Ectodermal cell (in vitro differentiated cells): Measurements from ENCODE around the gene UGT1A9.
"Not testable (repeated sequence)": the region's sequence is repeated elsewhere in the genome, so short reads cannot be mapped to it uniquely, and the experiment has no call there.

Experiments
- H3K27ac ChIP-seq: 2 replicates; pipeline ENCODE4 v1.7.0; 2013; ENCODE audit warnings: mild to moderate bottlenecking, low read depth, low read length; ENCODE audit not compliant: insufficient read depth, poor library complexity, severe bottlenecking
- H3K27me3 ChIP-seq: 2 replicates; pipeline ENCODE4 v1.7.0; 2013; ENCODE audit warnings: mild to moderate bottlenecking, low read length; ENCODE audit not compliant: insufficient read depth, control insufficient read depth, poor library complexity, severe bottlenecking
- H3K36me3 ChIP-seq: one replicate; pipeline ENCODE4 v1.7.0; 2013; ENCODE audit warnings: low read length; ENCODE audit not compliant: control insufficient read depth, insufficient read depth
- H3K4me1 ChIP-seq: one replicate; pipeline ENCODE4 v1.7.0; 2013; ENCODE audit warnings: low read length; ENCODE audit not compliant: control insufficient read depth, insufficient read depth
- H3K4me3 ChIP-seq: 2 replicates; pipeline ENCODE4 v1.7.0; 2013; ENCODE audit warnings: low read depth, low read length, control low read depth; ENCODE audit not compliant: insufficient read depth
- H3K9me3 ChIP-seq: 2 replicates; pipeline ENCODE4 v1.7.0; 2013; ENCODE audit warnings: mild to moderate bottlenecking, low read length, moderate library complexity; ENCODE audit not compliant: control insufficient read depth
- WGBS, 2 experiments: methylation state at CpG; one replicate each; pipeline ENCODE4 v1.1.7; 2013; ENCODE audit warnings: missing lambda C conversion rate in 2 of 2; 5-methylcytosine and 5-hydroxymethylcytosine counted together

Gene UGT1A9

DNA sequence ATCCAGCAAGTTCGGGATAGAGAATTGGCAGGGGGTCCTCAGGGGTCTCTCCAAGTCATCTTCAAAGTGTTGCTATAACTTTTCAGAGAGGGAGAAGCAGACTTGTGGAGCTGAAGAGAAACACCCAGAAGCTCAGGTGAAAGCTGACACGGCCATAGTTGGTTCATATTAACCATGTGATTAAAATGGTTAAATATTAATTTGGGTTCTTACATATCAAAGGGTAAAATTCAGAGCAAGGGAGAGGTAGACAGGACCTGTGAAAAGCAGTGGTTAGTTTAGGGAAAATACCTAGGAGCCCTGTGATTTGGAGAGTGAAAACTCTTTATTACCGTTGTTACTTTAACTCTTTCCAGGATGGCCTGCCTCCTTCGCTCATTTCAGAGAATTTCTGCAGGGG is 20.9 kb downstream of the UGT1A9 start, which contains the start of gene UGT1A6:
TSS of gene UGT1A6 (plus strand) at position 243 of the 400 bp plus-strand sequence. CDS start at position 358, 115 bp downstream.
- 97% methylated on average over 4 of the region's 4 CpGs for WGBS, 2 experiments
- no peak within 1 kb of the TSS for H3K27ac ChIP-seq

GRCh38 chr2:233693963-233694362 is 22.3 kb downstream of the UGT1A9 start:
- no peaks in the 10 kb centered on the region for H3K36me3 ChIP-seq
- WGBS, 2 experiments, result 80 to 82% methylated on average over 6 of the region's 6 CpGs
- H3K4me1 ChIP-seq, result no peaks in the 10 kb centered on the region
- H3K4me3 ChIP-seq, result no peak overlapping the region
- H3K9me3 ChIP-seq, result no peaks in the 10 kb centered on the region
- H3K27me3 ChIP-seq, result no peaks in the 10 kb centered on the region
- H3K27ac ChIP-seq, result no peak overlapping the region

More for the DNA sequence above, 20.9 kb downstream of the UGT1A9 start, which contains the start of gene UGT1A6:
- no peaks in the 10 kb centered on the region for H3K9me3 ChIP-seq
- H3K27me3 ChIP-seq, result no peaks in the 10 kb centered on the region
- no peak within 1 kb of the TSS for H3K4me3 ChIP-seq
- no peaks in the 10 kb centered on the region for H3K4me1 ChIP-seq
- H3K36me3 ChIP-seq, result no peaks in the 10 kb centered on the region

DNA sequence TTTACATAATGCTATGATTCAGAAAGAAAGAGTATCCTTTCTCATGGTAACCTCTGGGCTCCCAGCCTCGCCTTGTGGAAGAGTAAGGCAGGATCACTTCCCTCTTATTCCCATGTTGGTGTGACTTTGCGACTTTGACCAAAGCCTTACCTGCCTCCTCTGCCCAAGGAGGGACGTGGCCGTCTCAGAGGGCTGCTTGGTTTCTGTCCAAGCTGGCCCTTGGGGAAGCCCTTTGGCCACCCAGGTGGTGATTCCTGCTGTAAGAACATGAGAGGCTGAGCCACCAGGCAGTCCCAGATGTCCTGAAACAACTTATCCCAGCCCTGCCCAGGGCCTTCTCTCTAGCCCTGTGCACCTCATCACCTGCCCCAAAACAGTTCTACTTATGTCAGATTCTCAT is 27.0 kb downstream of the UGT1A9 start:
- H3K9me3 ChIP-seq, result no peaks in the 10 kb centered on the region
- H3K36me3 ChIP-seq, result no peaks in the 10 kb centered on the region
- H3K4me1 ChIP-seq, result peaks cover 8% of the 10 kb centered on the region
- H3K4me3 ChIP-seq, result no peak overlapping the region
- H3K27ac ChIP-seq, result no peak overlapping the region
- no peaks in the 10 kb centered on the region for H3K27me3 ChIP-seq
- 75 to 87% methylated on average over 4 of the region's 4 CpGs for WGBS, 2 experiments

GRCh38 chr2:233699424-233700027 is 27.8 kb downstream of the UGT1A9 start:
- no peak overlapping the region for H3K4me3 ChIP-seq
- 83 to 84% methylated on average over 8 of the region's 8 CpGs for WGBS, 2 experiments
- no peaks in the 10 kb centered on the region for H3K9me3 ChIP-seq
- peak overlapping the region; percentile 50 for H3K27ac ChIP-seq
- H3K36me3 ChIP-seq, result no peaks in the 10 kb centered on the region
- peaks cover 8% of the 10 kb centered on the region for H3K4me1 ChIP-seq
- H3K27me3 ChIP-seq, result no peaks in the 10 kb centered on the region

GRCh38 chr2:233700028-233700635 is 28.4 kb downstream of the UGT1A9 start:
- Histone ChIP-seq H3K4me1 (peaks cover 8% of the 10 kb centered on the region), H3K27me3 (no peaks in the 10 kb centered on the region), H3K4me3 (no peak overlapping the region), H3K36me3 (no peaks in the 10 kb centered on the region), H3K27ac (peak overlapping the region; percentile 89), H3K9me3 (no peaks in the 10 kb centered on the region)
- 0 to 9% methylated on average over 1 of the region's 1 CpG for WGBS, 2 experiments

- H3K27ac ChIP-seq, H3K27me3 ChIP-seq: not testable (repeated sequence)
- 100% methylated on average over 1 of the region's 5 CpGs; no CpG with 5 or more reads in 1 of the 2 experiments for WGBS, 2 experiments
Observed at GRCh38 chr2:233700842-233701241, 29.1 kb downstream of the UGT1A9 start.

GRCh38 chr2:233702238-233702637 is 30.5 kb downstream of the UGT1A9 start:
- no peaks in the 10 kb centered on the region for H3K9me3 ChIP-seq
- no peaks in the 10 kb centered on the region for H3K27me3 ChIP-seq
- no peak overlapping the region for H3K27ac ChIP-seq
- WGBS, 2 experiments, result 91 to 94% methylated on average over 1 of the region's 3 CpGs
- H3K4me1 ChIP-seq, result peaks cover 8% of the 10 kb centered on the region
- H3K36me3 ChIP-seq, result no peaks in the 10 kb centered on the region
- no peak overlapping the region for H3K4me3 ChIP-seq

More at GRCh38 chr2:233700842-233701241, 29.1 kb downstream of the UGT1A9 start:
- H3K4me1 ChIP-seq, H3K4me3 ChIP-seq, H3K9me3 ChIP-seq, H3K36me3 ChIP-seq: not testable (repeated sequence)

GRCh38 chr2:233705911-233706506 is 34.3 kb downstream of the UGT1A9 start:
- WGBS, 2 experiments, result 70 to 73% methylated on average over 4 of the region's 4 CpGs

DNA sequence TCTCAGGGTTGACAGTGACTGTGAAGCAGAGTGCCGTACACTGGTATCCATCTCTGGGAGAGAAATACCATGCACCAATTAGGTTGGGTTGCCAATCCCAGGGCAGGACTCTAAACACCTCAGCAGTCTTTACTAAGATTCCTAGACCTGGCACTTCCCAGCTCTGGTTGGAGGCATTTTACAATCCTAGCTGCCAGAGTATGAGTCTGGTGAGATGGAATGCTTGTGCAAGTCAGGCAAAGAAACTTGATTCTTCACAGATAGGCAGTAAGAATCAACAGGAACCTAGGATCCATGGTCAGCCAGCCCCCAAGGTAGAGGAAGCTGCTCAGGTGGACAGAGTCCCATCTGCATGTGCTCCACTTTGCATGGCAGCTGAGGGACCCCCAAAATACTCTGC is 35.0 kb downstream of the UGT1A9 start:
- WGBS, 2 experiments, result 48 to 50% methylated on average over 1 of the region's 1 CpG
- no peaks in the 10 kb centered on the region for H3K4me1 ChIP-seq
- no peaks in the 10 kb centered on the region for H3K36me3 ChIP-seq
- no peak overlapping the region for H3K4me3 ChIP-seq
- H3K27ac ChIP-seq, result no peak overlapping the region
- H3K27me3 ChIP-seq, result no peaks in the 10 kb centered on the region
- no peaks in the 10 kb centered on the region for H3K9me3 ChIP-seq

More at GRCh38 chr2:233705911-233706506, 34.3 kb downstream of the UGT1A9 start:
- H3K27me3 ChIP-seq, result no peaks in the 10 kb centered on the region
- H3K27ac ChIP-seq, result no peak overlapping the region
- no peak overlapping the region for H3K4me3 ChIP-seq
- no peaks in the 10 kb centered on the region for H3K9me3 ChIP-seq
- no peaks in the 10 kb centered on the region for H3K36me3 ChIP-seq
- no peaks in the 10 kb centered on the region for H3K4me1 ChIP-seq

GRCh38 chr2:233707940-233708644 is 36.4 kb downstream of the UGT1A9 start:
- H3K9me3 ChIP-seq, result no peaks in the 10 kb centered on the region
- no peaks in the 10 kb centered on the region for H3K27me3 ChIP-seq
- no peak overlapping the region for H3K4me3 ChIP-seq
- H3K4me1 ChIP-seq, result no peaks in the 10 kb centered on the region
- WGBS, 2 experiments, result 86 to 92% methylated on average over 8 to 10 of the region's 10 CpGs
- no peak overlapping the region for H3K27ac ChIP-seq
- no peaks in the 10 kb centered on the region for H3K36me3 ChIP-seq
